ENCODE results near the gene DNAJA1.

DNAJA1 gene

GRCh38 chr9:33030285-33030684 lies 5.2 kb downstream of the DNAJA1 start:
- DNase-seq (ENCODE audit: extremely low read depth, low read depth) = no peak
- TF ChIP-seq CTCF (IDR thresholded peaks at IDR 0.05; ENCODE audit: low read depth, low read length) = no peak

GRCh38 chr9:33032292-33032691 lies 7.2 kb downstream of the DNAJA1 start:
- TF ChIP-seq CTCF (IDR thresholded peaks at IDR 0.05; ENCODE audit: low read depth, low read length) = no peak
- no peak for DNase-seq (ENCODE audit: extremely low read depth, low read depth)

- no peak for TF ChIP-seq CTCF (IDR thresholded peaks at IDR 0.05; ENCODE audit: low read depth, low read length)
- DNase-seq (ENCODE audit: extremely low read depth, low read depth) = no peak
These were observed 7.8 kb downstream of the DNAJA1 start for GRCh38 chr9:33032865-33033264.

- no peak for TF ChIP-seq CTCF (IDR thresholded peaks at IDR 0.05; ENCODE audit: low read depth, low read length)
- no peak for DNase-seq (ENCODE audit: extremely low read depth, low read depth)
These were observed 15.8 kb downstream of the DNAJA1 start for GRCh38 chr9:33040792-33041431.

GRCh38 chr9:33041432-33042188 lies 16.5 kb downstream of the DNAJA1 start:
- no peak for DNase-seq (ENCODE audit: extremely low read depth, low read depth)
- TF ChIP-seq CTCF (IDR thresholded peaks at IDR 0.05; ENCODE audit: low read depth, low read length) = no peak

- TF ChIP-seq CTCF (IDR thresholded peaks at IDR 0.05; ENCODE audit: low read depth, low read length) = no peak
- no peak for DNase-seq (ENCODE audit: extremely low read depth, low read depth)
These were observed 17.4 kb downstream of the DNAJA1 start for GRCh38 chr9:33042473-33042872.

- DNase-seq (ENCODE audit: extremely low read depth, low read depth) = no peak
- no peak for TF ChIP-seq CTCF (IDR thresholded peaks at IDR 0.05; ENCODE audit: low read depth, low read length)
These were observed 18.6 kb downstream of the DNAJA1 start for GRCh38 chr9:33043671-33044070.
